Measurements from ENCODE around the gene HOXC5.

Gene HOXC5

DNA sequence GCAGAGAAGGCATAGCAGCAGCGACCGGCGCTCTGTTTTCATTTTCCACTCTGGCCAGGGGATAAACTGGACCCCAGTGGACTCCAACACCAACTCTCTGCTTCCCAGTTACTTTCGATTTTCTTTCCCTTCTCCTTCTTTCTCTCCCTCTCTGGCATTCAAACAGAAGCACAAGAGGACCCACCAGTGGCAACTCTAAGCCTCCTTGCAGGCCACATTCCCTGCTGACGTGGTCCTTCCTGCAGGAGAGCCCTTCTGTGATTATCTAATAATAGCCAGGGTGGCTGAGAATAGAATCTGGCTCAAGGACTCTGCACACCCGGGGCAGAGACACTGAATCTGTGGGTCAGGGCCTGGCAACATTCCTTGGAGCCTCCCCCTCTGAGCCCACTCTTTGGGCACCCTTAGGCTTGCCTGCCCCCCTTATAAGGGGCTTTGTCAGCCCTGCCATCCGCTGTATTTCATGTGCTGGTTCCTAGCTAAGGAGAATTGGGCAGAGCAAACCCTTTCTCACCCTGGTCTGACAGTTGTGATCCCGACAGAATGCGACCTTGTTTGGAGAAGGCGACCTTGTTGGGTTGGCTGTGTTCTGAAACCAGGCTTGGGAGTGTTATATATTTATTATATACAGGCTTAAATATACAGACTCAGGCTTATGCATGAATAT lies 12.8 kb upstream of the HOXC5 start:
- no peak for DNase-seq (ENCODE audit: low spot score)

DNA sequence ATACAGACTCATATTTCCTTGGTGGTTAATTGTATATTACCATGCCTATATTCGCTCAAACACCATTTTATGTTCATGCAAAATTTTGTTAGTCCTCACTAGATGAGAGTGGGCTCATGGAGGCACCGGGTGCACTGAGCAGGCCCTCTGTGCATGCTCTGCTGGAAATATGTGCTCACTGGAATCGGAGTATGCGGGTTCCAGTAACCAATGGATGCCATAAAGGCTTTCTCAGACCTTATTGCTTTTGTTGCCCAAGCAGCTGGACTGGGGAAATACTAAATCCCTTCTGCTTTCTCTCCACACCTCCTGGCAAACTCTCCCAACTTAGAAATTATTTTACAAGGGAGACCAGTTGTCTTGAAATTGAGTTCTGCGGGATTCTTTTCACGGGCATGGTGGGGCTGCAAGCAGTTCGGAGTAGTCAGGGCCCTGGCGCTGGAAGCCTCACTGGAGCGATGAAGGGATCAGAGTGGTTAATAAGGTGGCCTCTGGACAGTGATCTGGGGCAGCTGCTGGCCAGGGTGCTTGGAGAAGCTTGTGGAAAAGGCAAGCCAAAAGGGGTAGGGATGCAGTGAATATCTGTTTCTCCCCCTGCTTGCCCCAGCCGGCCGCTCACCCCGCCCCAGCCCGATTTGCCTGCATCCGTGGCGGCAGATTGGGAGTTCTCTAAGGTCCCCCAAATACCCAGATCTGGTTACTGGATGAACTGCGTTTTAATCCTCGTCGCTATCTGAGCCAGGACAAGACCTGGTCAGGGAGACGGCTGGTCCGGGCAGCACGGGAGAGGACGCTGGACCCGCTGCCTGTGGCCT lies 12.1 kb upstream of the HOXC5 start:
- no peak for DNase-seq (ENCODE audit: low spot score)

- DNase-seq (ENCODE audit: low spot score) = peak; percentile 81
These were observed 11.3 kb upstream of the HOXC5 start for GRCh38 chr12:54021432-54022013.

GRCh38 chr12:54022960-54023884 lies 9.6 kb upstream of the HOXC5 start:
- no peak for DNase-seq (ENCODE audit: low spot score)

GRCh38 chr12:54024127-54024526 lies 8.7 kb upstream of the HOXC5 start:
- no peak for DNase-seq (ENCODE audit: low spot score)

DNA sequence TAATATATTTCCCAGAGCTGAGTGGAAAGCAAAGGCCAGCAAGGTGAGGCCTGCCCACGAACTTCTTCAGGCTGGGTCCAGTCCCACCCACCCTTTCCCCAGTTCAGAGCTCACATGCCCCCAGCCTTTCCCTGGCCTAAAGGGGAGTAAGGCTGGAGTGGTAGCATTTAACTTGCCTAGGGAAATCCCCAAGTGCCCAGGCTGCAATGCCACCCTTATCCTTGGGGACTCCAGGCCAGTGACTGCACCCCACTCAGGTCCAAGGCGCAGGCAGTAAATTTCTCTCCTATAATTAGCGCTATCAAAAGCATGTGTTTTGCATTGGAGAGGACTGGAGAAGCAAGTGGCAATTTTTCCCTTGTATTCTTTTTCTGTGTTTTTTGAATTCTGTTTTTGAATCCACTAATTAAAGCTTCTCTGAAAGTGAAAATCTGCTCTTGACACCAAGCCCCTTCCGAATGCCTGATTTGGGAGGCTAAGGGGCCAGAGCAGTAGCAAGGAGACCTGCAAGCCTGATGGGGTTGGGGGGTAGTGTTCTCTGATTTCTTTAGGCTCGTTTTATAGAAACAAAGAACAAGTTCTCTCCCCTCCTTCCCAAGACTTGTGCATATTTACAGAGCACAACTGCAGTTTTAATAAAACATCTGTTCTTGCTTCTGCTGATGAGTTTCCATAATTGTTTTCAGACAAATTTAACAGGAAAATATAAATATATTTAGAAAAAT lies 8.1 kb upstream of the HOXC5 start:
- DNase-seq (ENCODE audit: low spot score) = no peak

GRCh38 chr12:54025499-54026405 lies 7.1 kb upstream of the HOXC5 start:
- DNase-seq (ENCODE audit: low spot score) = no peak

GRCh38 chr12:54026640-54027441 lies 6.0 kb upstream of the HOXC5 start:
- no peak for DNase-seq (ENCODE audit: low spot score)

- DNase-seq (ENCODE audit: low spot score) = no peak
These were observed 5.4 kb upstream of the HOXC5 start for GRCh38 chr12:54027442-54027786.

GRCh38 chr12:54028314-54029201 lies 4.3 kb upstream of the HOXC5 start, which contains the start of gene HOXC6:
TSS of gene HOXC6 (plus strand) at chr12:54028440. CDS start at chr12:54028522, 82 bp downstream.
- DNase-seq (ENCODE audit: low spot score) = peak; percentile 67

DNA sequence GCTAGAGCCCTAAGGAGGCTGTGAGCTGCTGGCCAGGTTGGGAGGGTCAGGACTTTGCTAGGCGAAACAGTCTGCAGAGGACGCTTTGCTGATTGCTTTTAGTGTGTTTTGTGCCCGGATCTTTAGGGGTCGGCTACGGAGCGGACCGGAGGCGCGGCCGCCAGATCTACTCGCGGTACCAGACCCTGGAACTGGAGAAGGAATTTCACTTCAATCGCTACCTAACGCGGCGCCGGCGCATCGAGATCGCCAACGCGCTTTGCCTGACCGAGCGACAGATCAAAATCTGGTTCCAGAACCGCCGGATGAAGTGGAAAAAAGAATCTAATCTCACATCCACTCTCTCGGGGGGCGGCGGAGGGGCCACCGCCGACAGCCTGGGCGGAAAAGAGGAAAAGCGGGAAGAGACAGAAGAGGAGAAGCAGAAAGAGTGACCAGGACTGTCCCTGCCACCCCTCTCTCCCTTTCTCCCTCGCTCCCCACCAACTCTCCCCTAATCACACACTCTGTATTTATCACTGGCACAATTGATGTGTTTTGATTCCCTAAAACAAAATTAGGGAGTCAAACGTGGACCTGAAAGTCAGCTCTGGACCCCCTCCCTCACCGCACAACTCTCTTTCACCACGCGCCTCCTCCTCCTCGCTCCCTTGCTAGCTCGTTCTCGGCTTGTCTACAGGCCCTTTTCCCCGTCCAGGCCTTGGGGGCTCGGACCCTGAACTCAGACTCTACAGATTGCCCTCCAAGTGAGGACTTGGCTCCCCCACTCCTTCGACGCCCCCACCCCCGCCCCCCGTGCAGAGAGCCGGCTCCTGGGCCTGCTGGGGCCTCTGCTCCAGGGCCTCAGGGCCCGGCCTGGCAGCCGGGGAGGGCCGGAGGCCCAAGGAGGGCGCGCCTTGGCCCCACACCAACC lies 3.1 kb upstream of the HOXC5 start:
- peak; percentile 69 for DNase-seq (ENCODE audit: low spot score)

DNA sequence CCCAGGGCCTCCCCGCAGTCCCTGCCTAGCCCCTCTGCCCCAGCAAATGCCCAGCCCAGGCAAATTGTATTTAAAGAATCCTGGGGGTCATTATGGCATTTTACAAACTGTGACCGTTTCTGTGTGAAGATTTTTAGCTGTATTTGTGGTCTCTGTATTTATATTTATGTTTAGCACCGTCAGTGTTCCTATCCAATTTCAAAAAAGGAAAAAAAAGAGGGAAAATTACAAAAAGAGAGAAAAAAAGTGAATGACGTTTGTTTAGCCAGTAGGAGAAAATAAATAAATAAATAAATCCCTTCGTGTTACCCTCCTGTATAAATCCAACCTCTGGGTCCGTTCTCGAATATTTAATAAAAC lies 2.4 kb upstream of the HOXC5 start:
- no peak for DNase-seq (ENCODE audit: low spot score)

GRCh38 chr12:54030889-54031471 lies 1.9 kb upstream of the HOXC5 start:
- peak; percentile 71 for DNase-seq (ENCODE audit: low spot score)

DNA sequence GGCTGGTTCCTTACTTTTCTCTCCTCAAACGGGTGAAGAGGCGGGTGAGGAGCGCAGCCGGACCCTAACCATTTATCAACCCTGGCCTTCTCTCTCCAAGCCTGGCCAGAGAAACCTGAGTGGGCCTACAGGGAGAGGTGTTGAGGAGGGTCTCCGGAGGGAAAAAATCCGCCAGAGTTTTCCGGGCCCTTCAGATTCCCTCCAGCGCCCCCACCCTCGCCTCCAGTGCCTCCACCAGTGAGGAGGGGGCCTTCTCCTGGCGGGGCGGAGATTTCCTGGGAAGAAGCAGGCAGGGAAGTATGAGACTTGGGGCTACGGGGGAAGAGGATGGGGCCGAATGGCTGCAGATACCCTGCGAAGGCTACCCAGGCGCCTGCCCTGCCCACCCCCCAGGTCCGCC lies 1.4 kb upstream of the HOXC5 start:
- DNase-seq (ENCODE audit: low spot score) = no peak

DNA sequence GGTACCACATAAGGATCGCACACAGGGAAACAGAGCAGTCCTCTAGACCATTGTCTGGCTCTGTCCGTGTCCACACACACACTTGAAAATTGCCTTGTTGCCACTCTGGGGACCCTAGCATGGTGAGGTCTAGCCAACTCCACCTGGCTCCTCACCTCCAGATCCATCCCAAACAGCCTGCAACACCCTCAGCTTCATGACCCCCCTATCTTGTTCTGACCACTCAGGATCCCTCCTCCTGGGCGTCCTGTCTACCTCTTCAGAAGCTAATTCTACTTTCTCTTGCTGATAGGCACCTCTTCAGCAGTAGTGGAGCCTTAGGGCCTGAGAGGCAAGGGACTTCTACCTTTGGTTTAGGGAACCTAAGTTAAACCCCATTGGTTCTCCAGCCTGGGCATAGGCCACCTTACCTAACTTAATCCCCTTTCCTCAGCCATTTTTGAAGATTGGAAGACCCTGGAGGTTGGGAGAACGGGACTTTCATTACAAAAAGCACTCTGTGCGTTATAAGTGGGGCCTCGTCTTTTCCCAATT lies 697 bp upstream of the HOXC5 start:
- DNase-seq (ENCODE audit: low spot score) = no peak

GRCh38 chr12:54033106-54033979 lies 493 bp downstream of the HOXC5 start:
- peak; percentile 73 for DNase-seq (ENCODE audit: low spot score)
